ENCODE results near the gene CHMP1B. TPM values are rescaled to one million over a fixed set of nuclear protein-coding genes. Genes with fewer than 3 reads are reported as not detected.

Gene CHMP1B, protein sequence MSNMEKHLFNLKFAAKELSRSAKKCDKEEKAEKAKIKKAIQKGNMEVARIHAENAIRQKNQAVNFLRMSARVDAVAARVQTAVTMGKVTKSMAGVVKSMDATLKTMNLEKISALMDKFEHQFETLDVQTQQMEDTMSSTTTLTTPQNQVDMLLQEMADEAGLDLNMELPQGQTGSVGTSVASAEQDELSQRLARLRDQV
- 47.8 and 83.2 TPM in 2 replicates for total RNA-seq

DNA sequence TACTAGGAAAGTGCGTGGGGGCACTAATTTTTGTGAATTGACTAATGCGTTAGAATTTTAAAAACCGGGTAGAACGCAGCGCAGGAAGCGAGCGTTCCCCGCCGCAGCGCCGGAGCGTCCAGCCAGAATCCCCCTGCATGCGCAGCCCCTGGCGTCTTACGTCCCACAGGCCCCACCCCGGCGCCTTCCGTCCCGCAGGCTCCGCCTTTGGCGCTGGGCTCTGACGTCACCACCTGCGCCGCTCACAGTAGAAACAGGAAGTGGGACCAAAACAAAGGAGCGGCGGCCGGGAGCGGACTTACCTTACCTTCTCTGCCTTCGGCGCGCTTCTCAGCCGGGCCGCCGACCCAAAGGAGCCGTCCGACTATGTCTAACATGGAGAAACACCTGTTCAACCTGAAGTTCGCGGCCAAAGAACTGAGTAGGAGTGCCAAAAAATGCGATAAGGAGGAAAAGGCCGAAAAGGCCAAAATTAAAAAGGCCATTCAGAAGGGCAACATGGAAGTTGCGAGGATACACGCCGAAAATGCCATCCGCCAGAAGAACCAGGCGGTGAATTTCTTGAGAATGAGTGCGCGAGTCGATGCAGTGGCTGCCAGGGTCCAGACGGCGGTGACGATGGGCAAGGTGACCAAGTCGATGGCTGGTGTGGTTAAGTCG lies at the start of gene CHMP1B:
Gene CHMP1B, plus strand, starts transcription at position 268 of the 660 bp plus-strand sequence. Its CDS starts 99 bp downstream, at position 367.

Other genes with a start within 250 kb of the CHMP1B start
- gene SLC35G4, start 241.8 kb upstream of the CHMP1B start, total RNA-seq: not detected in 2 replicates
- 0.13 TPM in 1 of 2 replicates, not detected in the other for gene GNAL, start 162.1 kb upstream of the CHMP1B start, total RNA-seq
- 12.6 and 15.5 TPM in 2 replicates for gene MPPE1, start 56.9 kb downstream of the CHMP1B start, total RNA-seq
- 6.2 and 7.5 TPM in 2 replicates for gene IMPA2, start 130.1 kb downstream of the CHMP1B start, total RNA-seq
- gene ANKRD62, start 242.4 kb downstream of the CHMP1B start, total RNA-seq: not detected in 2 replicates